DOHH2 (cell line): ENCODE results near the gene INO80E.

ENCODE experiments used
- H3F3A ChIP-seq: fragments of 200-600 bp; sonication (generic), shearing (Covaris generic); 2 replicates; pipeline ENCODE4 v1.6.0; 2016; ENCODE audit warnings: antibody characterized with exemption, mild to moderate bottlenecking; ENCODE audit not compliant: control insufficient read depth, insufficient read depth
- H3K27ac ChIP-seq: fragments of 200-600 bp; sonication (generic); 2 replicates; pipeline ENCODE4 v1.5.1; 2014; ENCODE audit warnings: low read depth, mild to moderate bottlenecking, low read length, moderate library complexity
- H3K27me3 ChIP-seq: fragments of 200-600 bp; sonication (generic); 2 replicates; pipeline ENCODE4 v1.6.1; 2014; ENCODE audit warnings: mild to moderate bottlenecking, low read length, mixed read lengths; ENCODE audit not compliant: control insufficient read depth
- H3K36me3 ChIP-seq: fragments of 200-600 bp; sonication (generic); 2 replicates; pipeline ENCODE4 v1.6.1; 2014; ENCODE audit warnings: mild to moderate bottlenecking, low read length, moderate library complexity, mixed read lengths; ENCODE audit not compliant: control insufficient read depth
- H3K4me1 ChIP-seq: fragments of 200-600 bp; sonication (generic); 2 replicates; pipeline ENCODE4 v1.6.1; 2014; ENCODE audit warnings: mild to moderate bottlenecking, low read length, mixed read lengths; ENCODE audit not compliant: control insufficient read depth
- H3K4me2 ChIP-seq: fragments of 200-600 bp; sonication (generic); 2 replicates; pipeline ENCODE4 v1.6.0; 2014; ENCODE audit warnings: mild to moderate bottlenecking, low read length, moderate library complexity
- H3K4me3 ChIP-seq: fragments of 200-600 bp; sonication (generic); 2 replicates; pipeline ENCODE4 v1.5.1; 2014; ENCODE audit warnings: mild to moderate bottlenecking, low read length, mixed read lengths
- H3K79me2 ChIP-seq: fragments of 200-600 bp; sonication (generic); 2 replicates; pipeline ENCODE4 v1.6.1; 2014; ENCODE audit warnings: mild to moderate bottlenecking, low read length, mixed read lengths; ENCODE audit not compliant: control insufficient read depth
- H3K9me2 ChIP-seq: fragments of 200-600 bp; sonication (generic); replicated peaks from 2 replicates; pipeline ENCODE4 v1.6.1; 2014; ENCODE audit warnings: mild to moderate bottlenecking, low read length, mixed read lengths; ENCODE audit not compliant: control insufficient read depth
- H3K9me3 ChIP-seq: fragments of 200-600 bp; sonication (generic); 2 replicates; pipeline ENCODE4 v1.6.1; 2014; ENCODE audit warnings: antibody characterized with exemption, low read length, mixed read lengths; ENCODE audit not compliant: control insufficient read depth, insufficient read depth
- H4K20me1 ChIP-seq: fragments of 200-600 bp; sonication (generic); 2 replicates; pipeline ENCODE4 v1.6.0; 2014; ENCODE audit warnings: low read depth, mild to moderate bottlenecking, antibody characterized with exemption, low read length, moderate library complexity; ENCODE audit not compliant: control insufficient read depth, insufficient read depth
- EZH2phosphoT487 ChIP-seq: fragments of 200-600 bp; sonication (generic); IDR thresholded peaks from 2 replicates; pipeline ENCODE4 v1.6.1; 2017; ENCODE audit warnings: borderline replicate concordance, mild to moderate bottlenecking, antibody characterized with exemption, low read length, moderate library complexity, mixed read lengths
- TF ChIP-seq, protein P1 (sequence below): fragments of 200-600 bp; sonication (generic); IDR thresholded peaks from one replicate; pipeline ENCODE4 v1.5.1; 2014; ENCODE audit warnings: antibody characterized with exemption, mild to moderate bottlenecking, low read depth, low read length; ENCODE audit not compliant: poor library complexity, severe bottlenecking

INO80E gene

DNA sequence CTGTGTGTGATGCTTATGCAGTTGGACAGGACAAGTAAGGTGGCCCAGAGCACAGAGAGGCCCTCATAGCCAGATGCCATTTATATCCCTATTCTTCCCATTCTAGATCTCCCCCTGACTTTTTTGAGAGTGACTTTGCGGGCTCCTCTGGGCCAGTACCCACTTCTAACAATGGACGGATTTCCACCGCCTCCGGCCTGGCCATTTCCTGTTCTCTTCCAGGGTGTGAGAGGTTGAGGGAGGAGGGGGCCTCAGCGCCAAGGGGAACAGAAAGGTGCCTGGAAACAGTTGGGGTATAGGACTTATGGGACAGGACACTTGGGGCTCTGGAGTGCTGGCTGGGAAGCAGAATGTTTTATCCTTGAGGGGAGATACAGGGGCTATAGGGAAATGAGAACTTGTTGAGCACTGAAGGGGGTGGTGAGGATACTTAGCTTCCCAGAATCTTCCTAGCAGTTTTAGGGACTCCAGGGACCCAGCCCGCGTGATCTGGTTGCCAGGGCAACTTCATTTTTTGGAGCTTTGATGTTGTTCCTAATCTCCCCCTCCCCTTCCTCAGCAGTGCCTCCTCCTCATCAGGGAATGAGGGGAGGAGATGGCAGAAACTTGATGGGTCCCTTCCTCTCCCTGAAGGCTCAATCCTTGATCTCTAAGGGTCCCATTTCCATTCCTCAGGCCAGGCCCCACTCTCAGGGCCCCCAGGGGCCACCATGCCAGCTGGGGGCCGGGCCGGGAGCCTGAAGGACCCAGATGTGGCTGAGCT, 18.8 kb upstream of the INO80E start:
- H4K20me1 ChIP-seq = peaks cover 10% of the 10 kb centered on the region
- no peak for TF ChIP-seq EZH2phosphoT487
- TF ChIP-seq, protein P1, sequence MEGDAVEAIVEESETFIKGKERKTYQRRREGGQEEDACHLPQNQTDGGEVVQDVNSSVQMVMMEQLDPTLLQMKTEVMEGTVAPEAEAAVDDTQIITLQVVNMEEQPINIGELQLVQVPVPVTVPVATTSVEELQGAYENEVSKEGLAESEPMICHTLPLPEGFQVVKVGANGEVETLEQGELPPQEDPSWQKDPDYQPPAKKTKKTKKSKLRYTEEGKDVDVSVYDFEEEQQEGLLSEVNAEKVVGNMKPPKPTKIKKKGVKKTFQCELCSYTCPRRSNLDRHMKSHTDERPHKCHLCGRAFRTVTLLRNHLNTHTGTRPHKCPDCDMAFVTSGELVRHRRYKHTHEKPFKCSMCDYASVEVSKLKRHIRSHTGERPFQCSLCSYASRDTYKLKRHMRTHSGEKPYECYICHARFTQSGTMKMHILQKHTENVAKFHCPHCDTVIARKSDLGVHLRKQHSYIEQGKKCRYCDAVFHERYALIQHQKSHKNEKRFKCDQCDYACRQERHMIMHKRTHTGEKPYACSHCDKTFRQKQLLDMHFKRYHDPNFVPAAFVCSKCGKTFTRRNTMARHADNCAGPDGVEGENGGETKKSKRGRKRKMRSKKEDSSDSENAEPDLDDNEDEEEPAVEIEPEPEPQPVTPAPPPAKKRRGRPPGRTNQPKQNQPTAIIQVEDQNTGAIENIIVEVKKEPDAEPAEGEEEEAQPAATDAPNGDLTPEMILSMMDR = no peak
- 0 out of 2 replicates have a peak, but pooled peaks cover 2% of the 10 kb centered on the region for H3F3A ChIP-seq
- no peak overlapping the region; the same call in 1 of the 2 replicates for H3K4me2 ChIP-seq
- H3K4me3 ChIP-seq = no peak overlapping the region
- H3K4me1 ChIP-seq = peaks cover 30% of the 10 kb centered on the region
- no peaks in the 10 kb centered on the region for H3K9me2 ChIP-seq
- H3K27me3 ChIP-seq = no peaks in the 10 kb centered on the region
- H3K36me3 ChIP-seq = peaks cover 81% of the 10 kb centered on the region
- peaks cover 7% of the 10 kb centered on the region; the same call in 1 of the 2 replicates for H3K9me3 ChIP-seq
- peaks cover 45% of the 10 kb centered on the region for H3K79me2 ChIP-seq
- H3K27ac ChIP-seq = no peak overlapping the region

DNA sequence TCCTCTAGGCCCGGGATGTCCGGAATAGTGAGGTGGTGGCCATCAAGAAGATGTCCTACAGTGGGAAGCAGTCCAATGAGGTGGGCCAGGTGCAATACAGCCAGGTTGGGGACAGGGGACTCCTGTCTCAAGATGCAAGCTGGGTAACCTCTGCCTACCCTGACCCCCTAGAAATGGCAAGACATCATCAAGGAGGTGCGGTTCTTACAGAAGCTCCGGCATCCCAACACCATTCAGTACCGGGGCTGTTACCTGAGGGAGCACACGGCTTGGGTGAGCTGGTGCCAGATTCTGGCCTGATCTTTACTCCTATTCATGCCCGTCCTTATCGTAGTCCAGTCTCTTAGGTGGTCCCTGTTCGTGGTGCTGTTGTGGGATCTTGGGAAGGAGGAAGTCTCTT, 18.0 kb upstream of the INO80E start:
- no peak overlapping the region for H3K4me3 ChIP-seq
- no peaks in the 10 kb centered on the region for H3K9me2 ChIP-seq
- H3K27me3 ChIP-seq = no peaks in the 10 kb centered on the region
- H3K9me3 ChIP-seq = peaks cover 2% of the 10 kb centered on the region; the same call in 1 of the 2 replicates
- H3K4me1 ChIP-seq = peaks cover 26% of the 10 kb centered on the region
- H3K27ac ChIP-seq = no peak overlapping the region
- H3K36me3 ChIP-seq = peaks cover 81% of the 10 kb centered on the region
- no peak for TF ChIP-seq EZH2phosphoT487
- TF ChIP-seq, protein P1 = no peak
- H3K4me2 ChIP-seq = no peak overlapping the region
- H4K20me1 ChIP-seq = peaks cover 10% of the 10 kb centered on the region
- H3F3A ChIP-seq = no peaks in the 10 kb centered on the region
- H3K79me2 ChIP-seq = peaks cover 45% of the 10 kb centered on the region

DNA sequence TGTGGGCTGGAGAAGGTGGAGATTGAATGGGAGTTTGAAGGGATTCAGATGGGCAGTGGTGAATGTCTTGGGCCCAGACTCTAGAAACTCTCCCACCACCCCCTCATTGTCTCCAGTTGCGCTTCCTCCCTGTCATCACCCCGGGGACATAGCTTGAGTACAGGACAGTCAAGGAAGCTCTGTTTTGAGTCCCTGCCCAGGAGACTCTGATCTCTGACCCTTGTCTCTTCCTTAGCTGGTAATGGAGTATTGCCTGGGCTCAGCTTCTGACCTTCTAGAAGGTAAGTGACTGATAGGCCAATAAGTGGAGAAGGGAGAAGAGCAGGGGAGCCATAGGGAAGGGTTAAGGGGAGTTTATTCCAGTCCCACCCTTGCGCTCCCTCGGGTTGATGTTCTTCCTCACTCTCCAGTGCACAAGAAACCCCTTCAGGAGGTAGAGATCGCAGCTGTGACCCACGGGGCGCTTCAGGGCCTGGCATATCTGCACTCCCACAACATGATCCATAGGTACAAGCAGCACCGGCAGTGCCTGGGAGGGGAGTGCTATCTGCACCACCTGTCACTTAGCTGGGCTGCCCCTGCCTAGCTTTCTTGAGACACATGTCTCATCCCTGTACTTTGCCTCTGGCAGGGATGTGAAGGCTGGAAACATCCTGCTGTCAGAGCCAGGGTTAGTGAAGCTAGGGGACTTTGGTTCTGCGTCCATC, 17.3 kb upstream of the INO80E start:
- Histone ChIP-seq H3K4me2 (no peak overlapping the region), H3K27me3 (no peaks in the 10 kb centered on the region), H3K9me3 (no peaks in the 10 kb centered on the region), H3K4me3 (no peak overlapping the region), H3K79me2 (peaks cover 45% of the 10 kb centered on the region), H3F3A (no peaks in the 10 kb centered on the region), H4K20me1 (peaks cover 10% of the 10 kb centered on the region), H3K9me2 (no peaks in the 10 kb centered on the region), H3K36me3 (peaks cover 87% of the 10 kb centered on the region), H3K4me1 (peaks cover 23% of the 10 kb centered on the region), H3K27ac (no peak overlapping the region)
- TF ChIP-seq EZH2phosphoT487 = no peak
- TF ChIP-seq, protein P1 = no peak
